Mesenteric fat pad (tissue), 1 donor: Measurements from ENCODE around the gene KRTAP1-5. TPM values are rescaled to one million over a fixed set of nuclear protein-coding genes. Genes with fewer than 3 reads are reported as not detected.
"Not testable (repeated sequence)": the region's sequence is repeated elsewhere in the genome, so short reads cannot be mapped to it uniquely, and the experiment has no call there.

Experiments used
- DNase-seq: peaks from one replicate; pipeline ENCODE4 v3.0.0-alpha.2; 2020; ENCODE audit warnings: low spot score
- long read RNA-seq: library from polyadenylated mRNA; unstranded; transcript quantifications from one replicate; pipeline ENCODE4 v2.0.0, GENCODE V29; 2020
- total RNA-seq: library from RNA; stranded (reverse); fragmentation: NEBNext Ultra II Directional; extraction: Animal tissue kit (Norgen Biotek cat#: 25700); gene quantifications from one replicate; pipeline ENCODE4 v1.2.1, GENCODE V29; 2021
- donor health status: DM: yes; HTN: yes; CAD: no.

KRTAP1-5 gene, protein sequence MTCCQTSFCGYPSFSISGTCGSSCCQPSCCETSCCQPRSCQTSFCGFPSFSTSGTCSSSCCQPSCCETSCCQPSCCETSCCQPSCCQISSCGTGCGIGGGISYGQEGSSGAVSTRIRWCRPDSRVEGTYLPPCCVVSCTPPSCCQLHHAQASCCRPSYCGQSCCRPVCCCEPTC
- total RNA-seq, result not detected
- long read RNA-seq, result 0 reads

DNA sequence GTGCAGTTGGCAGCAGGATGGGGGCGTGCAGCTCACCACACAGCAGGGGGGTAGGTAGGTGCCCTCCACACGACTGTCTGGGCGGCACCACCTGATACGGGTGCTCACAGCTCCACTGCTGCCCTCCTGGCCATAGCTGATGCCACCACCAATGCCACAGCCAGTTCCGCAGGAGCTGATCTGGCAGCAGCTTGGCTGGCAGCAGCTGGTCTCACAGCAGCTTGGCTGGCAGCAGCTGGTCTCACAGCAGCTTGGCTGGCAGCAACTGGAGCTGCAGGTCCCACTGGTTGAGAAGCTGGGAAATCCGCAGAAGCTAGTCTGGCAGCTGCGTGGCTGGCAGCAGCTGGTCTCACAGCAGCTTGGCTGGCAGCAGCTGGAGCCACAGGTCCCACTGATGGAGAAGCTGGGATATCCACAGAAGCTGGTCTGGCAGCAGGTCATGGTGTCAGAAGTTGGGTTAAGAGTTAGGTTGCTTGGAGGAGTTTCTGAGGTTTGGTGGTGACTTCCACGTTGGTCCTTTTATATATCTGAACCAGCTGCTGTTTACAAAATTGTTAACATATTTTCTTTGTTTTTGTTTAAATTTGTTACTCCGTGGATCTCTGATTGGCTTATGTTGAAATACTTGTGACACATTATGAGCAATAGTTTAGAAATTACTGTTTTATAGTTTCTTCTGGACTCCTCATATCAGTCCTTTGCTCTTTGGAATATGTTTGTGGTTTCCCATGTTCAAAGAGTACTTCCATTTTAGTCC, at the start of gene KRTAP1-5:
Gene KRTAP1-5, minus strand, starts transcription at position 494 of the 757 bp plus-strand sequence. Its CDS starts 53 bp downstream, at position 441.
- DNase-seq, result no peak

DNA sequence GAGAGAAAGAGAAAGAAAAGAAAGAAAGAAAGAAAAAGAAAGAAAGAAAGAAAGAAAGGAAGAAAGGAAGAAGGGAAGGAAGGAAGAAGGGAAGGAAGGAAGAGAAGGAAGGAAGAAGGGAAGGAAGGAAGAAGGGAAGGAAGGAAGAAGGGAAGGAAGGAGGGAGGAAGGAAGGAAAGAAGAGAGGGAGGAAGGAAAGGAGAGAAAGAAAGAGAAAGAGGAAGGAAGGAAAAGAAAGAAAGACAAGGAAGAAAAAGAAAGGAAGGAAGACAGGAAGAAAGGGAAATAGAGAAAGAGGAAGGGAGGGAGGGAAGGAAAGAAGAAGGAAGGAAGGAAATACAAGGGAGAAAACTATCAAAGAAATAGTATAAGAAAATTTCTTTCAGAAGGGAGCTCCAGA, 49.8 kb upstream of the KRTAP1-5 start:
- no peak for DNase-seq

DNA sequence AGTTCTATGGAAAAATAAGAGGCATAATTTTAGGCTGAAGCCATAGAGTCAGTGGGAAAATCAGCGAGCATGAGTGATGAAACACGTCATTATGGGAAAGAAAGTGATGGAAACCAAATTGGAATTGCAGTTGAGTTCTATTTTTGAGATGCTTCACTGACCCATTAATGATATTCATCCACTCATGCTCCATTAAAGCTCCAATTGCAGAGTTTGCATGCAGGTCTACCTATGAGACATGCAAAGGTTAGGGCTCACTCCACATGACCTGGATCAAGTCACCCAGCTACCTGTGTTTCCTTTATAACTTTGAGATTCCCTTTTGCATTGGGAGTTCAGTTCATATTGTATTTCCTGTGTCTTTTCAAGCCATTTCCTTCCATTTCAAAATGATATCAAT, 46.7 kb upstream of the KRTAP1-5 start:
- DNase-seq, result no peak

DNA sequence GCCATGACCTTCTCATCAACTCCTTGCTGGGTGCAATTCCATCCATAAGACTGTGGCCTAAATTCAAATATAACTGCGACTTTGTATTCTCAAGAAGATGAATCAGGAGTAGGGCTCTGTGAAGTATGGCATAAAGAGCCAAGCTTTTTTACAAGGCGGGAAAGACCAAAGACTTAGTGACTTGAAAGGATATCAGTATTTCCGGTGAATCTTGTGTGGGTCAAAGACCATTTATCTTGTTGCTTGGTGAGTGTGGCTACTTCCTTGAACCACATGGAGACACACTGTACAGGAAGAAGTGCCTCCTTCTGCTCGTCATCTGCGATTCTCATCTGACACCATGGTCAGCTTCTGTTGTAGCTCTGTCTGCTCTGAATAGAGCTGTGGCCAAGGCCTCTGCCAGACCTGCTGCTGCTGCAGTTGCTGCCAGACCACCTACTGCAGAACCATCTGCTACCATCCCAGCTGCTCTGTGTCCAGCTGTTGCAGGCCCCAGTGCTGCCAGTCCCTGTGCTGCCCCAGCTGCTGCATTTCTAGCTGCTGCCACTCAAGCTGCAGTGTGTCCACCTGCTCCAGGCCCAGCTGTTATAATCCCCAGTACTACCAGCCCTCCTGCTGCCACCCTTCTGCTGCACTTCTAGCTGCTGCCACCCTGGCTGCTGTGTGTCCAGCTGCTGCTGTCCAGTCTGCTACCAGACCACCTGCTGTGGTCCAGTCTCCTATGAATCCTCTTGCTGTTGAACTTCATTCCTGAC, 44.8 kb upstream of the KRTAP1-5 start:
- no peak for DNase-seq

DNA sequence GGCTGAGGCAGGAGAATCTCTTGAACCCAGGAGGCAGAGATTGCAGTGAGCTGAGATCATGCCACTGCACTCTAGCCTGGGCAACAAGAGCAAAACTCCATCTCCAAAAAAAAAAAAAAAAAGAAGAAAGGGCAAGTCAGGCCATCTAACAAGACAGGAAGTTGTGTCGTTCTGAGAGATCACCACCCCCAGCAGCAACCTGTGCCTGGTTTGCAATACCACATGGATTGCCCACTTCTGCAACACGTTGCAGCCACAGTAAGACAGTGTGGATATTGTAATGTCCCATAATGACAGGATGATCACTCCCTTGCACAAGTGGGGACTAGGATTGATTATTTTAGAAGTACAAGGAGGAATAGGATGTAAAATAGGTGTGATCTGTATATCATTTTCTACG, 42.0 kb upstream of the KRTAP1-5 start:
- DNase-seq, result no peak

DNA sequence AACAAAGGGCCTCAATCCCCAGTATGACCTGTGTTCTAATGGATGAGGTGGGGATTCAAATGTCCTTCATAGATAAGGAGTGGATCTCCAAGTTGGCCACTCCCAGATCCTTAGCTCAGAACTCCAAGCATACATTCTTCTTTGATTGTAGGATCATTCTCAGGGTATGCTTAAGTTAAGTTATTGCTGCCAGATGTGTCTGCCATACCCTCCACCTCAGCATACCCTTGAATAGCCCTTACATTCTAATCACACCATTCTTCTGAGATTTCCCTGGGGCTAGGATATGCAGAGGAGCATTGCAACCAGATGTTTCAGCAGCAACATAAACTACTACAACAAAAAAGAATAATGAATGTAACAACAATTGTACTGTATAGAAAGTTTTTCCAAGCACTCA, 40.3 kb upstream of the KRTAP1-5 start:
- no peak for DNase-seq

DNA sequence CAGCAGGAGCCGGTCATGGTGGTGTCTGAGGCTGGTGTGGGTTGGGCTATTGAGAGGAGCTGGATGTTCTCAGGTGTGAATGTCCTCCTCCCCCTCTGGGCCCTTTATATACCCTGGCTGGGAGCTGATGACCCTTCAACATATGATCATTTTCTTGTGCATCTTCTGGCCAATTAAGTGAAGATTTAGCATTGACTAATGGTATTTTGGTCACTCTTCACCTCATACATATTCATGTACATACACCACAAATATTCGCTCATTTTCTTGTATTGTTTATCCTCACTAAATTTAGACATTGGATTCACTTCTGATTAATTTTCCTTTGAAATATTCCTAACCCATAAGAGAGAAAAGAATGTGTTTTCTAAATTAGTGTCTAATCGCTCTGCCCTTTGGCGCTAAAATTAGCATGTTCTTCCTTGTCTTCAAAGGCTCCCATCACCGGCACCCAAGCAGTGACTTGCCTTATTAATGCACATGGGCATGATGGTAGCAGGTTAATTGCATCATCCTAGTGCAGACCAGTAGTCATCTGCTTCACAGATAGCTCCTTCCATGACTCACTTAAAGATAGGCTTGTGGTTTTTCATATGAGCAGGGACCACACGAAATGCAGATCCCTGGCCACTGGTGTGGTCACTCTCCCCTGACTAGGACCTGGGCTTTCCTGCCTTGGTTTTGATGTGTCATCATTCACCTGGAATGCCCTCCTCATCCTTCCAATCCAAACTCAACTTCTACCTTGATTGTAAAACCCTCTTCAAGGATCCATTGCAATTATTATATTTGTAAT, 39.0 kb upstream of the KRTAP1-5 start, which contains the start of gene KRTAP2-4:
Gene KRTAP2-4, minus strand, starts transcription at position 51 of the 796 bp plus-strand sequence. Its CDS starts 34 bp downstream, at position 17.
- DNase-seq, result no peak

DNA sequence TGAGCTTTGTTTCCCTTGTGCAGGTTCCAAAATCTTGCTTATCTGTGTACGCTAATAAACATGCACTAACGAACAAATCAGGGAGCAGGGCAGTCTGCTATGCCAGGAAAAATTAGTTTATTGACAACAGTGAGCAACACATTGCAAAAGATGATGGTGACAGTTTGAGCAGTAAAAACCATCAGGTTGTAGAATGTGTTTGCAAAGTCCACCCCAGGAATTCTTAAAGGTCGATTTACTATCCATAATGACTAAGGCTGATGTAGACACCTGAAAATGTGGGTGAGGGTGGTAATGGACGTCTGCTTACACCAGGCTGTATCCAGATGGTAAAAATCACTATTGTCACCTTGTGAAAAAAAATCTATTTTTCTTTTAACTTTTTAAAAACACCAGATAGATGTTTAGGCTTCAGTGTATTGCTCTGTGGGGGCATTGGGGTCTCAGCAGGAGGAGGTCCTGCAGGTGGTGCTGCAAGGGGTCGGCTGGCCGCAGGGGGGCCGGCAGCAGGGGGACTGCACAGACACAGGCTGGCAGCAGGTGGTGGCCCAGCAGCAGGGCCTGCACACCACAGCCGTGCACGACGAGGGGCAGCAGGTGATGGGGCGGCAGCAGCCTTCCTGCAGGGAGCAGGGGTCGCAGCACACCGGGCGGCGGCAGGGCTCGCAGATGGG, 38.1 kb upstream of the KRTAP1-5 start:
- DNase-seq, result not testable (repeated sequence)

DNA sequence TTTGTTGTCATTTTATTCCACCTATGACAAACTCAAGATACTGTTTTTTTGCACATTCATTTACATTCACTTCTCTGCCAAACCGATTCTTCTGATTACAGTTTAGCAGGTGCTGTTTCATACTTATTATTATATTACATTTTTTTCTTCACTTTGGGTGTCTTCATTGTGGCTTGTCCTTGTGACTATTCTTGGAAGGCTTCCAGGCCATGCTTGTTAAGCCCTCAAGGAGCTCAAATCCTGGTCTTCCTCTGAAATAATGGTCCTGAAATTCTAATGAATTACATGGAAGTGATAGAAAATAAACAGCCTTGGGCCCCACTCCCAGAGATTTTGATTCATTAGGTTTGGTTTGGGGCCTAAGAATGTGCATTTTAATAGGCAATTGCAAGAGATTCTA, 37.3 kb upstream of the KRTAP1-5 start:
- no peak for DNase-seq

DNA sequence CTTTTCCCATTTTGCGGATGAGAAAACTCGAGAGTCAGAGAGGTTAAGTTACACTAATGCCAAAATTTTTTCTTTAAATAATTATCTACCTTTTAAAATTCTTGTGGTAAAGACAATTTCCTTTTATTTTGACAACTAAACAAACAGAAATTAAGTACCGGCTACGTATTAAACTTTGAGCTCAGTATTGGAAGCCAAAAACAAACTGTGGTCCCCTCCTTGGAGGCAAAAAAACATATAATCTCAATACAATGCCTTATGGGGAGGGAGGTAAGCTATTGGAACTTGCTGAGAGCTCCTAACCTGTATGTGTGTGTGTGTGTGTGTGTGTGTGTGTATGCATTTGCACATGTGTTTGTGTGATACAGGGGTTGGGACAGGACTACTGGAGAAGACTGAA, 36.4 kb upstream of the KRTAP1-5 start:
- DNase-seq, result no peak

DNA sequence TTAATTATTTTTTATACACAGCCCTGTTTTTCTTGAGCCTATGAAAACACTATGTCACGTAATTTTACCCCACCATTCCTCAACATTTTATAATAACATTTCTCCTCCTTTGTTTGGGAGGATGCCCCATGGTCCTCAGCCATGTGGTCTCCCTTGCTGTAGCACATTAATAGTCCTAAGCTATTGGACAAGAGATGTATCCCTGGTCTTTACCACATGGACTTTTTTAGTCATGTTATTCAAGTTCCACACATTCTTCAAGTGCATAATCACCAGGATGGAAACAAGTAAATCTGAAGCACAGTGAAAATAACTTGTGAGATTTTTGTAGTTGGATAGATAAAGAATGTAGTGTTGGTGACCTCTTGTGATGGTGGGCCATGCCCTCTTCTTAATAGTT, 35.0 kb upstream of the KRTAP1-5 start:
- DNase-seq, result no peak

DNA sequence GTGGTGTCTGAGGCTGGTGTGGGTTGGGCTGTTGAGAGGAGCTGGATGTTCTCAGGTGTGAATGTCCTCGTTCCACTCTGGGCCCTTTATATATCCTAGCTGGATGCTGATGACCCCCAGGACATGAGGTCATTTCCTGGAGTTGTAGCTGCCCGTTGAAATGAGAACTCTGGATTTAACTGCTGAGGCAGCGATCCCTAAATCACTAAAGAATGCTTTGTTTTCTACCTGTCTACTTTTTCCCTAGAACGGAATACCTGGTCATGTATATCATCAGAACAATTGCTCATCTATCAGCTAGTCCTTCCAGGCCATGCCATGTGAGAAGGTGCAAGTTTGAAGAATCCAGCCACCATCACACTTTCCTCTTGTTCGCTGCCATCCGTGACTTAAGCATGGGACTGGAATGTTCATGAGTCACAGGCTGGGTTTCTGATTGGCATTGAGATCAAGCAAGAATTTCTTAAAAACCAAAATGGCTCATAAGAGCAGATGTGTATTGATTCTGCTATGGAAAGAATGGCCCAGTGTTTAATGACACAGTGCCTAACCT, 33.1 kb upstream of the KRTAP1-5 start, which contains the start of gene KRTAP2-3:
Gene KRTAP2-3, minus strand, starts transcription at position 63 of the 553 bp plus-strand sequence. CDS start 64 bp downstream, outside the sequence.
- no peak for DNase-seq

DNA sequence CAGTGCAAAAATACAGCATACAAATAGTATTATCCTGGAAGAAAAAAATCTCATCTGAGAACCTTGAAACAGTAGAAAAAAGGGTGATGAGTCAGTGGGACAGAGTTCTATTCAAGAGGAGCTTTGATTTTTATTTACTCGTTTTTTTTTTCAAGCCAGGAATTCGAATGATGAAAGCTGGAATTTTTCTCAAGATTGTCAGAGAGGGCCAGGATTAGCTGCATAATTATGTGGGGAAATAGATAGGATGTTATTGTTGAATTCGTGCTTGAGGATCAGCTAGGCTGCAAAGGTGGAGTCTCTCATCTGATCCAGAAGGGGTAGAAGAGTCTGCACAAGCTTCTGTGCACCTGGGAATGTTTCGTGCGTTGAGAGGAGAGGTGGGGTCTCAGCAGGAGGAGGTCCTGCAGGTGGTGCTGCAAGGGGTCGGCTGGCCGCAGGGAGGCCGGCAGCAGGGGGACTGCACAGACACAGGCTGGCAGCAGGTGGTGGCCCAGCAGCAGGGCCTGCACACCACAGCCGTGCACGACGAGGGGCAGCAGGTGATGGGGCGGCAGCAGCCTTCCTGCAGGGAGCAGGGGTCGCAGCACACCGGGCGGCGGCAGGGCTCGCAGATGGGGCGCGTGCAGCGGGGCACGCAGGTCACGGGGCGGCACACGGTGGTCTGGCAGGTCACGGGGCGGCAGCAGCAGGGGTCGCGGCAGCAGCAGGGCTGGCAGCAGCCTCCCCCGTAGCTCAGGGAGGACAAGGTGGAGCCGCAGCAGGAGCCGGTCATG, 32.5 kb upstream of the KRTAP1-5 start:
- not testable (repeated sequence) for DNase-seq

DNA sequence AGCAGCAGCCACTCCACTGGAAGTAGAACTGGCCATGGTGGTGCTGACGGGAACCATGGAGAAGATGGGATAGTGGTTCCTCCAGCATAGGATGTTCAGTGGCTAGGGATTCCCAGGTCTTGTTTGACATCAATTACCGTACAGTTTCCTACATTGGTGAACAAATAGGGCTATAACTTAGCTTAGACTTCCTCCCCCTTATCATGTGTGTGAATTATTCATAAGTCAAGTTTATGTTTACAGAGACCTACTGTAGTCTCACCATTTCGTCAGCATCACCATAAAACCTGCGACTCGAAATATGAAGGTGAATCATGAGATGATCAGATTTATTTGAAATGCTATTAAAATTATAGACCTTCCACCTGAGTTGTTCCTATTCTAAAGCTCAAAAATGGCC, 31.7 kb upstream of the KRTAP1-5 start:
- no peak for DNase-seq

DNA sequence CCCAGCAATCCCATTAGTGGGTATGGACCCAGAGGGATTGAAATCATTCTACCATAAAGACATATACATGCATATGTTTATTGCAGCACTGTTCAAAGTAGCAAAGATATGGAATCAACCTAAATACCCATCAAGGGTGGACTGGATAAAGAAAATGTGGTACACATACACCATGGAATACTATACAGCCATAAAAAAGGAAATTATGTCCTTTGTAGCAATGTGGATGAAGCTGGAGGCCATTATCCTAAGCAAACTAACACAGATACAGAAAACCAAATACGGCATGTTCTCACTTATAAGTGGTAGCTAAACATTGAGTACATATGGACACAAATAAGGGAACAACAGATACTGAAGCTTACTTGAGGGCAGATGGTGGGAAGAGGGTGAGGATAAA, 30.5 kb upstream of the KRTAP1-5 start:
- no peak for DNase-seq

DNA sequence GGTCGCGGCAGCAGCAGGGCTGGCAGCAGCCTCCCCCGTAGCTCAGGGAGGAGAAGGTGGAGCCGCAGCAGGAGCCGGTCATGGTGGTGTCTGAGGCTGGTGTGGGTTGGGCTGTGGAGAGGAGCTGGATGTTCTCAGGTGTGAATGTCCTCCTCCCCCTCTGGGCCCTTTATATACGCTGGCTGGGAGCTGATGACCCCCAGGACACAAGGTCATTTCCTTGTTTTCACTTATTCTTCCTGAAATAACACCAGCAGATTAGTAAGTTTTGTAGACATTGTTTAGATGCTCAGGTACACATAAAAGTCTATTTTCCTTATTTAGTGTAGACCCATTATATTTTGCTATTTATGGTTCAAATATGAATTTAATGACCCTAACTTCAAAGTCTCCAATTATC, 28.1 kb upstream of the KRTAP1-5 start, which contains the start of gene KRTAP2-2:
Gene KRTAP2-2, minus strand, starts transcription at position 101 of the 400 bp plus-strand sequence. Its CDS starts 19 bp downstream, at position 82.
- not testable (repeated sequence) for DNase-seq

DNA sequence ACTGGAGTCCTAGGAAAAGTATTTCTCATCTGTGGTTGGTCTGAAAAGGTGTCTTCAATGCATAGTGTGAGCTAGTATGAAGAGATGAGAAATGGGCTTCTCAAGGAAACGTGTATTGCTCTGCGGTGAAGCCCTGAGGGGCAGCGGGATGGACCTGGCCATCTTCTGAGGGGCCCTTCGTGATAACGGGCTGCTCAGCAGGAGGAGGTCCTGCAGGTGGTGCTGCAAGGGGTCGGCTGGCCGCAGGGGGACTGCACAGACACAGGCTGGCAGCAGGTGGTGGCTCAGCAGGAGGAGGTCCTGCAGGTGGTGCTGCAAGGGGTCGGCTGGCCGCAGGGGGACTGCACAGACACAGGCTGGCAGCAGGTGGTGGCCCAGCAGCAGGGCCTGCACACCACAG, 27.5 kb upstream of the KRTAP1-5 start:
- not testable (repeated sequence) for DNase-seq

DNA sequence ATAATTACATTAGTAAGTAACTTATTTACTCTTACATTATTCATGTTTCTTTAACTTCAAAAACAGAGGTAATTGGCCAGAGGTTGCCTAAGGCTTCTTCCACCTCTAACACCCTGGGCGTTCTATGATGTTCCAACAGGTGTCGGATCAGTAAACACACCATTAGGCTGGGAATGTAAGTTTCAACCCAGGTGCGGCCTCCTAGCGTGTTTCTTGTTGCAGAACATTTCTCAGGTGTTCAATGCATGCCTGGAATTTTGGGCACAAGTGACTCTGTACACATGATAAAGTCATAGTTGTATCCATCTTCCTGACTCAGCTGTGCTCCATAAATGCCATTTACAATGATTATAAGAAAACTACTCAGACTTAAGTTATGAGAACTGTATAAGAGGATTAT, 27.0 kb upstream of the KRTAP1-5 start:
- no peak for DNase-seq

DNA sequence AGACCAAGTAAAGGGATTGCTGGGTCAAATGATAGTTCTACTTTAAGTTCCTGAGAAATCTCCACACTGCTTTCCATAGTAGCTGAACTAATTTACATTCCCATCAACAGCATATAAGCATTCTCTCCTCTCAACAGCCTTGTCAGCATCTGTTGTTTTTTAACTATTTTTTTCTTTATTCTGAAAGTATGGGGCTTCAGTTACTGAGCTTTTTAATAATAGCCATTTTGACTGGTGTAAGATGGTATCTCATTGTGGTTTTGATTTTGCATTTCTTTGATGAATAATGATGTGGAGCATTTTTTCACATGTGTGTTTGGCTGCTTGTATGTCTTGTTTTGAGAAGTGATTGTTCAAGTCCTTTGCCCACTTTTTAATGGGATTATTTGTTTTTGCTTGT, 25.6 kb upstream of the KRTAP1-5 start:
- no peak for DNase-seq
